DLD1 (cell line): ENCODE data around the gene MTARC2.

Experiments used
- in situ Hi-C: cut with HindIII; loops from 2 replicates; pipeline ENCODE4 v1.10.0; 2017; ENCODE audit warnings: low sequenced_read_pairs

The MTARC2 gene

DNA sequence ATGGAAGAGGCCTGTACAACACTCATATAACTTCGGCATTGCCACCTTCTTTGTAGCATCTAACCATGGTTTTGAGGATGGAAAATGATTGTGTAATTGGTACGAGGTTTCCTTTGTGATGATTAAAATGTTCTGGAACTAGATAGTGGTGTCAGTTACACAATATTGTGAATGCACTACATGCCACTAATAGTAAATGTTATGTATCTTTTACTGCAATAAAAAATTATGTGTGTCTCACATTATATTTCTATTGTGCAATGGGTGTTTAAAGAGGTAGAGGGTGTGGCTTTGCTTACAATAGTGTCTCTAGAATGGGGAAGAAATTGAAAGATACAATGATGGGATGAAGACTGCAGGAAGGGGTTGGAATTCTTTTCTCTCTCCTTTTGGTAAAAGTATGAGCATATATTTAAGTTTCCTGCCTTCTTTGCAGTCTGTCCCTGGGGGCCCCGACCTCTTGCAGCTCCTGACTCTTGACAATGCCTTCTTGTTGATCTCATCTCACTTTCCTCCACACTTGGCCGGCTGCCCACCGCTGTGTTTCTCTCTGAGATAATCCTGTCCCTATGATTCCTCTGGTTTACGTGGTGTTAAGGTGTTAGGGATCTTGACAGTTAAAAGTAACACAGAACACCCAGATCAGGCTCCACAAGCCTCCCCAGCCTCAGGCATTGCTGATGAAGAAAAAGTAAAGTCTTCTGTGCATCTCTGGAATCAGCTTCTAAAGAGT is 77.9 kb downstream of the MTARC2 start:
- in situ Hi-C loops, result no loop called here

DNA sequence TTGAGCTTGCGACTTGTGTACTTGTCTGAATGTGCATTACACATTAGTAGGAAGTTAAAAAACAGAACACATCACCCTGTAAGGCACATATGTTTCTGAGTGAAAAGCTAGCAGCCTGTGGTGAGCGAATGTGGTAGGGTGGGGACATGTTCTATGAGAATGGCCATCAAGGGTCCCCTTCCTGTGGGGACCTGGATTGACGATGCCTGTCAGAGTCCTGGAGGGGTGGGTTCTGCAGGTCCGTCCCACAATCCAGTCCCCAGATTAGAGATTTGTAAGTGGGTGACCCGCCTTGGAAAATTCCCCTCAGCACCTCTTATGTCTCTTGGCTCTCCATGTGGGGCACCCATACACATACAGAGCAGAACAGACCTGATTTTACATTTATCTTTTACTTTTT is 78.6 kb downstream of the MTARC2 start:
- in situ Hi-C loops, result no loop called here

DNA sequence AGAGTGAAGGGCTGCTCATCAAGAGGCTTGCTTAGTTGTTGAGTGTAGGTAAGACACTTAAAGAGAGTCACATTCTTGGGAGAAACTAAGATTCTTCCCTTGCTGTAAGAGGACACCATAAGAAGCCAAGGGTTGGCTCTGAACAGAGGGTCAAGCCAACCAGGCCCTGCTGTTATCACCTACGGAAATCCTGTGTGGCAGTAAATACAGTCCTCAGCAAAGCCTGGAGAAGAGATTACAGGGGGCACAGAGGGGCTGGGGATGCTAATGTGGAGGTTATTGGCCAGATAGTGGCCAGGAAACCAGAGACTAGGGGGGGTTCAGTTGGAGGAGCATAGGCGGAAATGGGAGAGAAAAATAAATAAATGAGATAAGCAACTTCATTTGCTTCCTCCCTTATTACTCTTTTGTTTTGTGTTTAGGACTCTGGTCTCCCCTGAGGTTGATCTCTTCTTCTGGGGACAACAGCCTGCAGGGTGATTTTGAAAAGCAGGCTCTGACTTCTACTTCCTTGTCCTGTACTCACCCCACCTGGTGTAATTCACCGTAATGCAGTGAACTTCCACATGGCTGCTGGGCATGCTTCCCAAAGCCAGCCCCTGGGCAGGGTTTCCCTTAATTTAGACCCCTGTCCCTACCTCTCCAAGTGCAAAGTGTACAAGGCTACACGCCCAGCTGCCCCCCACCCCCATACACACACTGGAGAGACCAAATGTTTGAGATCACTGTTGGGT is 79.5 kb downstream of the MTARC2 start:
- in situ Hi-C loops, result no loop called here

GRCh38 chr1:220828179-220828490 is 80.0 kb downstream of the MTARC2 start:
- in situ Hi-C loops, result no loop called here

DNA sequence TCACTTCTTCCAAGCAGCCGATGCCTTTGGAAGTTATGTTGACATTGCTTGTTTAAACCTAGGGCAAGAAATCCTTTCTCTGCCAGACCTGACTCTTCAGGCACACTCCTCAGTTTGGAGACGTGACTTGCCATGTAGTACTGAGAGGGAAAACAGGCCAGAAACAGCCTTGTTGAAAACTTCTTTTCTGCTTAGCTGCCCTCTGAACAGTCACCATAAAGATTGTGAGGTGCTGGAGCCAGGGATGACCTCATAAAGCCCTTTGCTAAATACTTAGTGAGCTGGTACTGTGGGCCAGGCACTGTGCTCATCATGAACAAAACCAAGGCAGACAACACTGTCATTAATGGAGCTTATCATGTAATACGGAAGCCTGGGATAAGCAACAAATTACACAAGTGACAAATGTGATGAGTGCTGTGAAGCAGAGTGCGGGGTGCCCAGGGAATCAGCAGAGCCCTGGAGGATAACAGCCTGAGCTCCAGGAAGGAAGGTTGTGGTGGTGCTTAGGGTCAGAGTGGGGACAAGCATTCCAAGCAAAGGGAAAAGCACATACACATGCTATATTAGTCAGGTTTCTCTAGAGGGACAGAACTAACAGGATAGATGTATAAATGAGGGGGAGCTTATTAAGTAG is 80.9 kb downstream of the MTARC2 start:
- in situ Hi-C loops, result no loop called here

DNA sequence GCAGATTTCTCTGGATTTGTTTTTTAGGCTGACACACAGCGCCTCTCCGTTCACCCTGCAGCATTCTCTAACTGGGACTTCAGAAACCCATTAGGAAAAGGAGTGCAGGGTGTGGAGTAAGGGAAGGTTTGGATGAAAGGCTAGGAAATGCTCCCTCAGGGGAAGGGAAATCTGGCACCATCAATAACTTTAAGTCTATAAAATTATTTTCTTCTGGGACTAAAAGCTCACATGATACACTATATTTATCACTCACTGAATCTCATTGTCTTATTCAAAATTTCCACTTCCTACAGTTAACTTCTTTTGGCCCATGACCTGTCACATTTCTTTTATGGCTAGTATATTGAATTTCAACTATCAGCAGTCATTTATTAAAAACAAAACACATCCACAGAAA is 85.3 kb downstream of the MTARC2 start:
- in situ Hi-C loops, result no loop called here
